GM12872 (cell line): Measurements from ENCODE around the gene TNKS1BP1.

Experiments used
- CTCF ChIP-seq: IDR thresholded peaks from 3 replicates; pipeline ENCODE4 v1.5.1; 2011; ENCODE audit warnings: low read depth, mild to moderate bottlenecking, low read length, moderate library complexity; ENCODE audit not compliant: insufficient read depth

The TNKS1BP1 gene

GRCh38 chr11:57305523-57305922 lies 19.2 kb downstream of the TNKS1BP1 start:
- no peak for TF ChIP-seq CTCF

DNA sequence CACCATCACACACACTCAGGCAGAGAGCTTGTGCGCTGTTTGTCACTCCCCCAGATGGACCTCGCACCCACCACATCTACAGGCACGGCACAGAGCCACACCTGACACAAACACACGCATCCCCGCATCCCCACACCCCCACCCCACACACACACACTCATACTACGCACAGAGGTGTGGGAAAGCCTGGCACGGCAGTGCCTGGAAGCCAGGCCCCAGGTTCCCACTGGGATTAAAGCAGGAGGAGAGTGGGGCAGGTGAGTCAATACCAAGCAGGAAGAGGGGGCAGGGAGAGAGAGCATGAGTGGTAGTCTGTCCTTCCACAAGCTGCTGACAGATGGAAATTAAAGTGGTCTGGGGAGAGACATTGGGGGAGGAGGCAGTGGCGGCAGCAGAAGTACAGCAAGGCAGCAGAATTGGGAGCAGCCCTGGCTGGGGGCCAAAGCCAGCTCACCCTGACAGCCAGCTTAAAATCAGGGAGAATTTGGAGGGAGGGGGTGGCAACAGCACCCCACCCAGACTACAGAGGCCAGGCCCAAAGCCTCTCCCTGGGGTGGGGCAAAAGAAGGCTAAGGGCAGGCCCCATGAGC lies 20.7 kb downstream of the TNKS1BP1 start:
- no peak for TF ChIP-seq CTCF

- TF ChIP-seq CTCF = no peak
Measured at GRCh38 chr11:57303280-57303989, 21.3 kb downstream of the TNKS1BP1 start.

DNA sequence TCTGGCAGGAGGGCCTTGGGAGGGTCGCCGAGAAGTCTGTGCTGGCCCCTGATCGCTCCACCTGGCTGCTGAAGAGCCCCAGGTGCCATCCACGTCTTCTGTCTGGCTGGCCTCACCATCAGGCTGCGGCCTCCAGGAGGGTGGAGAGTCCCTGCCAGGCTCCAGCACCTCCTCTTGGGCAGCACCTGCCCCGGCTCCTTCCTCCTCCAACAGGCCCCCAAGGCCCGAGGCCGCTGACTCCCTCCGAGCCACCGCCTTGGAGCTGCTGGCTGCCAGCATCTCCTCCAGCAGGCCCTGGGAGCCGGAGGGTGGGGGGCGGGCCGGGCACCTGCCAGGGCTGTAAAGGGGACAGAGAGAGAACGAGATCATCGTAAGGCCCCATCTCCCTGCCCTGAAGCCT lies 22.3 kb downstream of the TNKS1BP1 start:
- no peak for TF ChIP-seq CTCF

- no peak for TF ChIP-seq CTCF
Measured at GRCh38 chr11:57301711-57302423, 22.9 kb downstream of the TNKS1BP1 start.

DNA sequence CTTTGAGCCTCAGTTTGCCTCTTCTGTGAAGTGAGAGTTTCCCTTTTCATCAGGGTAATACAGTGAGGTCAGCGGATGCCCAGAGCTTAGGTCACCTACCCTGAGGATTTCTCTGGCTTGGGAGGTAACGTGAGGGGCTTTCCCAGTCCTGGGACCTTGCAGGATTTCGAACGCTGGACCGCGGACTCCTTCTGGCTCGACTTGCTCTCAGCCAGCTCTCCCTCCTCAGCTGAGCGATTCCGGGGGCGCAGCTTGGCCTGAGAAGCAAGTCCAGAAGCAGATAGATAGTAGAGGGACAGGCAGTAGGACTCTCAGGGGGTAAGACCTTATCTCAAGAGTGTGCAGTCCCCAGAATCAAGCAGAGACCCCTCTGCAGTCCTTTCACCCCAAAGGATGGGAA lies 24.0 kb downstream of the TNKS1BP1 start:
- TF ChIP-seq CTCF = no peak

DNA sequence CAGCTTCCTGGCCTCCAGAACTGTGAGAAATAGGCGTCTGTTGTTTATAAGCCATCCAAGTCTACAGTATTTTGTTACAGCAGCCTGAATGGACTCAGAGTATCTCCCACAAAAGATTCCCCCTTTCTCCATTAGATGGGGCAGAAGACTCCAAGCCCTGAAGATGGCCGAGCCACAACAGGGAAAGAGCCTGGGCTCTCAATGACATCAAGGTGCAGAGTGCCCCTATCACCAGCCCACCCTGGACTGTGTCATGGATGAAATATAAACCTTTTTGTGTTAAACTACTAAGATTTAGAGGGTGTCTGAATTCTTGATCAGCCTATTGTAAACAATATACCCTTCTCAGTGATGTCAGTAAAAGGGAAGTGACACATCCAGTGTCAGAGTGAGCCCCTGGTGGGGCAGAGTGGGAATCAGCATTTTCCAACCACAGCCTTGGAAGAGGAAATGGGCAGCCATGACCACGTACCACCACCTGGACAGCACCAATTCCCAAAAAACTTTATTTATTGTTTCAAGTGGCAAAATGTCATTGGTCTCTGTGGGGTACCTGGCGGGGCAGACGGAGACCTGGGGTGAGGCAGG lies 25.5 kb downstream of the TNKS1BP1 start:
- no peak for TF ChIP-seq CTCF
